H1 (cell line): ENCODE data around the gene SLC11A1. TPM values are rescaled to one million over a fixed set of nuclear protein-coding genes. Genes with fewer than 3 reads are reported as not detected.

ENCODE experiments used
- CTCF ChIA-PET: fragments of 300-600 bp; sonication (Branson Sonifier 250); formaldehyde crosslinking; loops from one replicate; lab custom pipeline; 2021; ENCODE audit not compliant: partially characterized antibody; lab: Charles Lee
- POLR2A ChIA-PET: fragments of 300-600 bp; sonication (Branson Sonifier 250); formaldehyde crosslinking; loops from one replicate; lab custom pipeline; 2021; ENCODE audit warnings: inconsistent platforms; ENCODE audit not compliant: partially characterized antibody; lab: Charles Lee
- DNase-seq, 2 experiments: peaks; one replicate each; pipeline versions ENCODE4 v3.0.0 to v3.0.0-alpha.2; 2010 to 2022; ENCODE audit warnings: low spot score in 2 of 2, low read depth in 1 of 2, mixed read lengths in 1 of 2
- FAIRE-seq: peaks from 2 replicates; lab custom pipeline; 2011; peaks lifted over from hg19 to GRCh38; lab: Jason Lieb, UNC
- H2AFZ ChIP-seq: 2 replicates; pipeline ENCODE4 v1.8.1; 2012; ENCODE audit warnings: low read length, inconsistent platforms
- H2AK5ac ChIP-seq: 2 replicates; pipeline ENCODE4 v1.6.1; 2013; ENCODE audit warnings: low read depth, low read length
- H2BK120ac ChIP-seq: replicated peaks from 2 replicates; pipeline ENCODE3; 2013; ENCODE audit warnings: low read depth, low read length, inconsistent platforms
- H2BK12ac ChIP-seq: 2 replicates; pipeline ENCODE4 v1.6.1; 2013; ENCODE audit warnings: low read depth, low read length
- H2BK15ac ChIP-seq: 2 replicates; pipeline ENCODE4 v1.6.1; 2013; ENCODE audit warnings: low read length
- H2BK20ac ChIP-seq: 2 replicates; pipeline ENCODE4 v1.6.1; 2013; ENCODE audit warnings: low read length
- H2BK5ac ChIP-seq: 2 replicates; pipeline ENCODE4 v1.6.1; 2013; ENCODE audit warnings: low read depth, low read length
- H3K14ac ChIP-seq: 2 replicates; pipeline ENCODE4 v1.6.1; 2013; ENCODE audit warnings: inconsistent platforms; ENCODE audit not compliant: insufficient read length
- H3K18ac ChIP-seq: 2 replicates; pipeline ENCODE4 v1.6.1; 2013; ENCODE audit warnings: low read length; ENCODE audit errors: extremely low read depth
- H3K23ac ChIP-seq: 2 replicates; pipeline ENCODE4 v1.6.1; 2013; ENCODE audit warnings: inconsistent platforms; ENCODE audit not compliant: insufficient read length
- H3K23me2 ChIP-seq: 2 replicates; pipeline ENCODE4 v1.6.1; 2013; ENCODE audit warnings: low read depth, low read length
- H3K27ac ChIP-seq: 2 replicates; pipeline ENCODE4 v1.6.1; 2011; ENCODE audit warnings: low read depth, low read length, inconsistent platforms
- H3K27me3 ChIP-seq, 4 experiments: replicated peaks in 1 of 4; 1 replicate in 1 of 4; 2 replicates in 3 of 4; pipeline versions ENCODE4 v1.6.1 to v1.8.1; 2011 to 2013; ENCODE audit warnings: low read length in 3 of 4, mild to moderate bottlenecking in 3 of 4, inconsistent platforms in 2 of 4, mixed read lengths in 2 of 4, moderate library complexity in 1 of 4; ENCODE audit not compliant: control insufficient read depth in 3 of 4, insufficient read depth in 3 of 4; ENCODE audit errors: extremely low read depth in 1 of 4
- H3K36me3 ChIP-seq, 4 experiments: 2 replicates each; pipeline versions ENCODE4 v1.6.1 to v1.8.1; 2011 to 2013; ENCODE audit warnings: mild to moderate bottlenecking in 4 of 4, low read length in 3 of 4, moderate library complexity in 2 of 4, control low read depth in 1 of 4, inconsistent platforms in 1 of 4; ENCODE audit not compliant: insufficient read depth in 4 of 4, control insufficient read depth in 2 of 4
- H3K4ac ChIP-seq: replicated peaks from 2 replicates; pipeline ENCODE3; 2013; ENCODE audit warnings: low read length, low read depth, mixed read lengths, inconsistent platforms; ENCODE audit not compliant: insufficient read length
- H3K4me1 ChIP-seq, 4 experiments: replicated peaks in 1 of 4; 1 replicate in 1 of 4; 2 replicates in 3 of 4; pipeline versions ENCODE4 v1.6.1 to v1.8.1; 2011 to 2013; ENCODE audit warnings: low read length in 3 of 4, inconsistent platforms in 2 of 4, mixed read lengths in 1 of 4; ENCODE audit not compliant: insufficient read depth in 4 of 4, control insufficient read depth in 3 of 4
- H3K4me2 ChIP-seq, 2 experiments: 2 replicates each; pipeline versions ENCODE4 v1.6.1 to v1.8.1; 2011 to 2013; ENCODE audit warnings: low read depth in 2 of 2, low read length in 2 of 2, control low read depth in 1 of 2, inconsistent platforms in 1 of 2, mild to moderate bottlenecking in 1 of 2; ENCODE audit not compliant: insufficient read depth in 1 of 2
- H3K4me3 ChIP-seq, 4 experiments: fragments of 200-600, 300-600 bp in 1 of 4; sonication (generic), shearing (Covaris generic), sonication (Bioruptor Twin) in 1 of 4; 2 replicates each; pipeline versions ENCODE4 v1.5.1 to v1.8.1; 2011 to 2016; ENCODE audit warnings: low read length in 4 of 4, low read depth in 3 of 4, control low read depth in 2 of 4, inconsistent platforms in 2 of 4, mild to moderate bottlenecking in 2 of 4, mixed read lengths in 1 of 4, moderate library complexity in 1 of 4; ENCODE audit not compliant: insufficient read depth in 2 of 4; ENCODE audit errors: extremely low read depth in 1 of 4
- H3K56ac ChIP-seq: replicated peaks from 2 replicates; pipeline ENCODE3; 2013; ENCODE audit warnings: low read depth, mild to moderate bottlenecking, mixed read lengths, low read length, inconsistent platforms; ENCODE audit not compliant: insufficient read length
- H3K79me1 ChIP-seq: 2 replicates; pipeline ENCODE4 v1.6.1; 2013; ENCODE audit warnings: low read depth, low read length, control low read depth
- H3K79me2 ChIP-seq, 2 experiments: 2 replicates each; pipeline versions ENCODE4 v1.6.1 to v1.8.1; 2012 to 2013; ENCODE audit warnings: low read length in 2 of 2, mild to moderate bottlenecking in 2 of 2, inconsistent platforms in 1 of 2; ENCODE audit not compliant: insufficient read depth in 2 of 2, control insufficient read depth in 1 of 2
- H3K9ac ChIP-seq, 4 experiments: replicated peaks in 1 of 4; 1 replicate in 1 of 4; 2 replicates in 3 of 4; pipeline versions ENCODE4 v1.6.1 to v1.8.1; 2011 to 2013; ENCODE audit warnings: low read depth in 3 of 4, low read length in 3 of 4, control low read depth in 2 of 4, mild to moderate bottlenecking in 2 of 4, moderate library complexity in 2 of 4, inconsistent platforms in 1 of 4; ENCODE audit errors: extremely low read depth in 1 of 4
- H3K9me3 ChIP-seq, 2 experiments: 2 replicates each; pipeline versions ENCODE4 v1.6.1 to v1.8.1; 2012 to 2013; ENCODE audit warnings: mild to moderate bottlenecking in 2 of 2, moderate library complexity in 2 of 2, control low read depth in 1 of 2, inconsistent platforms in 1 of 2, low read depth in 1 of 2, low read length in 1 of 2, mixed read lengths in 1 of 2; ENCODE audit not compliant: insufficient read depth in 2 of 2
- H4K20me1 ChIP-seq, 2 experiments: replicated peaks in 1 of 2; 2 replicates each; pipeline versions ENCODE3 to v1.8.1; 2011 to 2013; ENCODE audit warnings: inconsistent platforms in 2 of 2, low read length in 2 of 2, mild to moderate bottlenecking in 1 of 2; ENCODE audit not compliant: insufficient read depth in 2 of 2, control insufficient read depth in 1 of 2
- H4K5ac ChIP-seq: 2 replicates; pipeline ENCODE4 v1.6.1; 2013; ENCODE audit warnings: low read length, low read depth, mixed read lengths, inconsistent platforms; ENCODE audit not compliant: insufficient read length
- H4K8ac ChIP-seq: 2 replicates; pipeline ENCODE4 v1.8.0; 2013; ENCODE audit warnings: mild to moderate bottlenecking, moderate library complexity, low read length, inconsistent platforms; ENCODE audit not compliant: insufficient read depth; ENCODE audit errors: extremely low read depth
- H4K91ac ChIP-seq: replicated peaks from 2 replicates; pipeline ENCODE3; 2013; ENCODE audit warnings: low read length, mixed read lengths, inconsistent platforms; ENCODE audit not compliant: insufficient read length
- EGR1 ChIP-seq: IDR thresholded peaks from 2 replicates; pipeline ENCODE4 v1.6.1; 2011; ENCODE audit warnings: low read depth, low read length, borderline replicate concordance
- KDM1A ChIP-seq: fragments of 200-600, 300-600 bp; sonication (generic); IDR thresholded peaks from 2 replicates; pipeline ENCODE4 v1.7.1; 2016; ENCODE audit warnings: mild to moderate bottlenecking, low read length, borderline replicate concordance
- SIRT6 ChIP-seq: IDR thresholded peaks from one replicate; pipeline ENCODE4 v1.7.1; 2012; ENCODE audit warnings: low read length, inconsistent platforms
- WGBS, 2 experiments: shearing (Covaris generic) in 1 of 2; methylation state at CpG; one replicate each; pipeline versions ENCODE4 v1.1.6 to v1.1.7; 2013 to 2015; ENCODE audit warnings: low lambda C conversion rate in 2 of 2, mixed read lengths in 2 of 2, inconsistent platforms in 1 of 2, low coverage in 1 of 2, missing lambda C conversion rate in 1 of 2; ENCODE audit not compliant: insufficient replicate concordance in 2 of 2, insufficient coverage in 1 of 2, insufficient read length in 1 of 2; ENCODE audit errors: extremely low coverage in 1 of 2, missing lambda C conversion rate in 1 of 2; 5-methylcytosine and 5-hydroxymethylcytosine counted together
- polyA plus RNA-seq, 7 experiments: library from polyadenylated mRNA; depleted of rRNA in 3 of 7; stranded (reverse) in 5 of 7; unstranded in 2 of 7; fragments of >200 nt in 5 of 7; fragments of 200-250 nt in 2 of 7; gene quantifications; 1 replicate in 5 of 7; 2 replicates in 1 of 7; 4 replicates in 1 of 7; pipeline versions ENCODE4 v1.2.1 to v1.2.3, GENCODE V29; 2011 to 2013; ENCODE audit warnings: missing spikeins in 2 of 7, mixed read lengths in 2 of 7
- total RNA-seq: library from RNA; stranded (reverse); fragmentation: NEBNext Ultra II Directional; extraction: Animal tissue kit (Norgen Biotek cat#: 25700); gene quantifications from 2 replicates; pipeline ENCODE4 v1.2.1, GENCODE V29; 2021

SLC11A1 gene
- total and polyA plus RNA-seq, 2 of the 8 experiments (the other 6 are each of a cell fraction or from before 2014, with no cell fraction given): 0.20 to 0.43 TPM

DNA sequence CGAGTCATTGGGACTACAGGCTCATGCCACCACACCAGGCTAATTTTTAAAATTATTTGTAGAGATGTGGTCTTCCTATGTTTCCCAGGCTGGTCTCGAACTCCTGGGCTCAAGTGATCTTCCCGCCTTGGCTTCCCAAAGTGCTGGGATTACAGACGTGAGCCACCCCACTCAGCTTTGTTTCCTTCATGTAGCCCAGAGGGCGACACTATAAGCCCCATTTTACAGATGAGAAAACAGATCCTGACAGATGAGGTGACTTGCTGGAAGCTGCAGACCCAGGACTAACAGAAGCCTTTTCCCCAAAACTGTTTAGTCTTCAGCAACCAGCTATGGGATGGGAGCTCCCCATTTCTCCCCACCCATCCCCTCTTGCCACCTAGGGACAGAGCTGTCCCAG lies 10.4 kb downstream of the SLC11A1 start:
- Histone ChIP-seq H4K8ac (no peak overlapping the region; the same call in 1 of the 2 replicates), H3K23ac (no peak overlapping the region), H4K20me1 (no peaks in the 10 kb centered on the region), H2BK120ac (no peak overlapping the region), H2BK15ac (no peak overlapping the region), H3K27me3 (peaks cover 10 to 14% (median 11%) of the 10 kb centered on the region in 4 experiments), H3K79me1 (no peaks in the 10 kb centered on the region), H3K4ac (no peak overlapping the region), H2BK5ac (no peak overlapping the region), H2BK12ac (no peak overlapping the region), H3K4me1 (peaks cover 0 to 24% (median 14%) of the 10 kb centered on the region in 4 experiments; a peak in 6 of 7 replicates), H3K4me2 (no peak overlapping the region), H3K4me3 (no peak overlapping the region), H3K36me3 (no peaks in the 10 kb centered on the region), H2BK20ac (no peak overlapping the region), H3K14ac (no peak overlapping the region), H3K9me3 (no peaks in the 10 kb centered on the region), H4K91ac (no peak overlapping the region), H3K79me2 (no peaks in the 10 kb centered on the region), H2AK5ac (no peak overlapping the region), H3K23me2 (peaks cover 11% of the 10 kb centered on the region; the same call in 1 of the 2 replicates), H3K18ac (no peak overlapping the region; the same call in 1 of the 2 replicates), H4K5ac (no peak overlapping the region), H3K27ac (no peak overlapping the region), H3K56ac (no peak overlapping the region), H2AFZ (0 out of 2 replicates have a peak overlapping the region, but pooled peaks have one; percentile 23), H3K9ac (no peak overlapping the region)
- ChIA-PET POLR2A (interaction anchor here (0.7 kb wide), 1 partner anchor 121 kb away, joined by 3 read pairs; no protein-coding TSS in a partner anchor), CTCF (interaction anchor here (0.6 to 7.5 kb wide), 10 partner anchors 10 to 1727 kb away, joined by 3 to 96 read pairs (median 6); partner anchors contain the start of genes AAMP, CATIP, PNKD and SLC11A1)
- 93% methylated on average over 5 of the region's 5 CpGs; no CpG with 5 or more reads in 1 of the 2 experiments for WGBS, 2 experiments
- FAIRE-seq: no peak
- no peak for DNase-seq
- TF ChIP-seq KDM1A (0 out of 2 replicates have a peak, but pooled peaks have one; percentile 17), EGR1 (no peak), SIRT6 (no peak)
